HG02840 (cell line): Measurements from ENCODE around the gene RPS16.
A peak's percentile ranks its signal among the peaks of the same experiment; 100 is the strongest.

Experiments used
- ATAC-seq: cut with Tn5 transposase; IDR thresholded peaks from one replicate; pipeline ENCODE4 v1.9.1; 2021; ENCODE audit warnings: mild to moderate bottlenecking, moderate library complexity, moderate number of reproducible peaks; ENCODE audit not compliant: unreplicated experiment, low FRiP score

Gene RPS16

GRCh38 chr19:39423258-39424086 is 12.3 kb downstream of the RPS16 start:
- no peak for ATAC-seq

- no peak for ATAC-seq
Observed at GRCh38 chr19:39422020-39422419, 13.7 kb downstream of the RPS16 start.

- ATAC-seq, result no peak
Observed at GRCh38 chr19:39420769-39421168, 15.0 kb downstream of the RPS16 start.

- no peak for ATAC-seq
Observed at GRCh38 chr19:39419003-39419402, 16.7 kb downstream of the RPS16 start.

GRCh38 chr19:39417463-39418181 is 18.1 kb downstream of the RPS16 start:
- no peak for ATAC-seq

GRCh38 chr19:39416152-39417120 is 19.3 kb downstream of the RPS16 start:
- ATAC-seq, result no peak

GRCh38 chr19:39415111-39416046 is 20.4 kb downstream of the RPS16 start:
- ATAC-seq, result no peak

GRCh38 chr19:39413911-39414608 is 21.7 kb downstream of the RPS16 start:
- no peak for ATAC-seq

GRCh38 chr19:39413272-39413910 is 22.4 kb downstream of the RPS16 start:
- ATAC-seq, result no peak

- no peak for ATAC-seq
Observed at GRCh38 chr19:39412867-39413271, 22.9 kb downstream of the RPS16 start.

GRCh38 chr19:39412100-39412866 is 23.5 kb downstream of the RPS16 start, which contains the start of gene PLEKHG2:
PLEKHG2 (plus strand) TSS chr19:39412669; CDS start chr19:39414087, 1,418 bp downstream.
- ATAC-seq, result peak; percentile 64

- peak; percentile 33 for ATAC-seq
Observed at GRCh38 chr19:39411832-39412099, 24.0 kb downstream of the RPS16 start.

GRCh38 chr19:39411081-39411831 is 24.5 kb downstream of the RPS16 start:
- ATAC-seq, result no peak

- ATAC-seq, result no peak
Observed at GRCh38 chr19:39410831-39411080, 25.0 kb downstream of the RPS16 start.

- ATAC-seq, result no peak
Observed at GRCh38 chr19:39410017-39410830, 25.5 kb downstream of the RPS16 start.

GRCh38 chr19:39409208-39410016 is 26.3 kb downstream of the RPS16 start:
- no peak for ATAC-seq
